ENCODE results near the gene MYPN.

The MYPN gene

GRCh38 chr10:68125772-68126171, 16.5 kb downstream of the MYPN start:
- no peak for DNase-seq (ENCODE audit: low read depth)
- TF ChIP-seq, protein P1, sequence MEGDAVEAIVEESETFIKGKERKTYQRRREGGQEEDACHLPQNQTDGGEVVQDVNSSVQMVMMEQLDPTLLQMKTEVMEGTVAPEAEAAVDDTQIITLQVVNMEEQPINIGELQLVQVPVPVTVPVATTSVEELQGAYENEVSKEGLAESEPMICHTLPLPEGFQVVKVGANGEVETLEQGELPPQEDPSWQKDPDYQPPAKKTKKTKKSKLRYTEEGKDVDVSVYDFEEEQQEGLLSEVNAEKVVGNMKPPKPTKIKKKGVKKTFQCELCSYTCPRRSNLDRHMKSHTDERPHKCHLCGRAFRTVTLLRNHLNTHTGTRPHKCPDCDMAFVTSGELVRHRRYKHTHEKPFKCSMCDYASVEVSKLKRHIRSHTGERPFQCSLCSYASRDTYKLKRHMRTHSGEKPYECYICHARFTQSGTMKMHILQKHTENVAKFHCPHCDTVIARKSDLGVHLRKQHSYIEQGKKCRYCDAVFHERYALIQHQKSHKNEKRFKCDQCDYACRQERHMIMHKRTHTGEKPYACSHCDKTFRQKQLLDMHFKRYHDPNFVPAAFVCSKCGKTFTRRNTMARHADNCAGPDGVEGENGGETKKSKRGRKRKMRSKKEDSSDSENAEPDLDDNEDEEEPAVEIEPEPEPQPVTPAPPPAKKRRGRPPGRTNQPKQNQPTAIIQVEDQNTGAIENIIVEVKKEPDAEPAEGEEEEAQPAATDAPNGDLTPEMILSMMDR (IDR thresholded peaks at IDR 0.05; ENCODE audit: low read depth, low read length), result no peak
- TF ChIP-seq POLR2A (IDR thresholded peaks at IDR 0.05; ENCODE audit: extremely low read depth, insufficient read length) (no peak), MYC (IDR thresholded peaks at IDR 0.05; ENCODE audit: low read depth, low read length) (no peak)
- TF ChIP-seq, protein P2, sequence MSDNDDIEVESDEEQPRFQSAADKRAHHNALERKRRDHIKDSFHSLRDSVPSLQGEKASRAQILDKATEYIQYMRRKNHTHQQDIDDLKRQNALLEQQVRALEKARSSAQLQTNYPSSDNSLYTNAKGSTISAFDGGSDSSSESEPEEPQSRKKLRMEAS (IDR thresholded peaks at IDR 0.05; ENCODE audit: low read depth, low read length), result no peak
- H3K4me3 ChIP-seq (ENCODE audit: low read depth, low read length), result no peak overlapping the region

GRCh38 chr10:68128015-68128414, 18.7 kb downstream of the MYPN start:
- DNase-seq (ENCODE audit: low read depth), result no peak
- H3K4me3 ChIP-seq (ENCODE audit: low read depth, low read length), result no peak overlapping the region
- TF ChIP-seq MYC (IDR thresholded peaks at IDR 0.05; ENCODE audit: low read depth, low read length), result no peak
- TF ChIP-seq, protein P1 (IDR thresholded peaks at IDR 0.05; ENCODE audit: low read depth, low read length), result no peak
- no peak for TF ChIP-seq POLR2A (IDR thresholded peaks at IDR 0.05; ENCODE audit: extremely low read depth, insufficient read length)
- TF ChIP-seq, protein P2 (IDR thresholded peaks at IDR 0.05; ENCODE audit: low read depth, low read length), result no peak

GRCh38 chr10:68132391-68132790, 23.1 kb downstream of the MYPN start:
- DNase-seq (ENCODE audit: low read depth), result no peak
- TF ChIP-seq MYC (IDR thresholded peaks at IDR 0.05; ENCODE audit: low read depth, low read length) (no peak), POLR2A (IDR thresholded peaks at IDR 0.05; ENCODE audit: extremely low read depth, insufficient read length) (no peak)
- TF ChIP-seq, protein P1 (IDR thresholded peaks at IDR 0.05; ENCODE audit: low read depth, low read length), result no peak
- TF ChIP-seq, protein P2 (IDR thresholded peaks at IDR 0.05; ENCODE audit: low read depth, low read length), result no peak
- no peak overlapping the region for H3K4me3 ChIP-seq (ENCODE audit: low read depth, low read length)

DNA sequence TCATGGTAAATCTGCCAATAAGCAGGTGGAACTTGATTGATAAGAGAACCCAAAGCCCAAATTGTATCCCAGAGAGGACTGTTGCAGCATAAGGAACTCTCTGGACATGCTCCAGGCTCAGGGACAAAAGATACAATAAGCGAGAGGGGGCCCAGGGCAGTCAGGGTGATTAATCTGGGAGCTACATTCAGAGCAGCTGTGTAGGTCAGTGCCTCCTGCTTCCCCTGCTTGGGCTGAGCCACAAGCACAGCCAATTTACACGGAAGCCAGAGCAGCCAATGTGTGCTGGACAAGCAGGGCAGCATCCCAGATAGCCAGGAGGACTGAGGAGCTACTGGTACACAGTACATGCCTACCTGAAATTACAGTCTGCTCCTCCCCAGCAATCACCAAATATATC, 24.2 kb downstream of the MYPN start:
- TF ChIP-seq, protein P2 (IDR thresholded peaks at IDR 0.05; ENCODE audit: low read depth, low read length), result no peak
- TF ChIP-seq, protein P1 (IDR thresholded peaks at IDR 0.05; ENCODE audit: low read depth, low read length), result no peak
- no peak for TF ChIP-seq POLR2A (IDR thresholded peaks at IDR 0.05; ENCODE audit: extremely low read depth, insufficient read length)
- TF ChIP-seq MYC (IDR thresholded peaks at IDR 0.05; ENCODE audit: low read depth, low read length), result no peak
- no peak overlapping the region for H3K4me3 ChIP-seq (ENCODE audit: low read depth, low read length)
- no peak for DNase-seq (ENCODE audit: low read depth)

GRCh38 chr10:68135362-68135761, 26.1 kb downstream of the MYPN start:
- TF ChIP-seq, protein P1 (IDR thresholded peaks at IDR 0.05; ENCODE audit: low read depth, low read length), result no peak
- TF ChIP-seq, protein P2 (IDR thresholded peaks at IDR 0.05; ENCODE audit: low read depth, low read length), result no peak
- TF ChIP-seq MYC (IDR thresholded peaks at IDR 0.05; ENCODE audit: low read depth, low read length) (no peak), POLR2A (IDR thresholded peaks at IDR 0.05; ENCODE audit: extremely low read depth, insufficient read length) (no peak)
- DNase-seq (ENCODE audit: low read depth), result no peak
- no peak overlapping the region for H3K4me3 ChIP-seq (ENCODE audit: low read depth, low read length)
